Measurements from ENCODE around the gene PTGER3. TPM values are rescaled to one million over a fixed set of nuclear protein-coding genes. Genes with fewer than 3 reads are reported as not detected.

The PTGER3 gene
- total RNA-seq (ENCODE audit: low replicate concordance): 2.8 and 4.7 TPM in 2 replicates
- long read RNA-seq, partial matches to known transcripts: 1 of 1 reads
- long read RNA-seq, other reads (novel, unspliced or antisense): 0 of 1 reads

- Mint-ChIP-seq H3K4me1 (ENCODE audit: unreplicated experiment) (no peaks in the 10 kb centered on the region), H3K27ac (no peak within 1 kb of the TSS), H3K36me3 (no peaks in the 10 kb centered on the region), H3K4me3 (peak within 1 kb of the TSS; percentile 86), H3K9me3 (no peaks in the 10 kb centered on the region), H3K27me3 (peaks cover 57% of the 10 kb centered on the region)
- TF ChIP-seq, protein P1, sequence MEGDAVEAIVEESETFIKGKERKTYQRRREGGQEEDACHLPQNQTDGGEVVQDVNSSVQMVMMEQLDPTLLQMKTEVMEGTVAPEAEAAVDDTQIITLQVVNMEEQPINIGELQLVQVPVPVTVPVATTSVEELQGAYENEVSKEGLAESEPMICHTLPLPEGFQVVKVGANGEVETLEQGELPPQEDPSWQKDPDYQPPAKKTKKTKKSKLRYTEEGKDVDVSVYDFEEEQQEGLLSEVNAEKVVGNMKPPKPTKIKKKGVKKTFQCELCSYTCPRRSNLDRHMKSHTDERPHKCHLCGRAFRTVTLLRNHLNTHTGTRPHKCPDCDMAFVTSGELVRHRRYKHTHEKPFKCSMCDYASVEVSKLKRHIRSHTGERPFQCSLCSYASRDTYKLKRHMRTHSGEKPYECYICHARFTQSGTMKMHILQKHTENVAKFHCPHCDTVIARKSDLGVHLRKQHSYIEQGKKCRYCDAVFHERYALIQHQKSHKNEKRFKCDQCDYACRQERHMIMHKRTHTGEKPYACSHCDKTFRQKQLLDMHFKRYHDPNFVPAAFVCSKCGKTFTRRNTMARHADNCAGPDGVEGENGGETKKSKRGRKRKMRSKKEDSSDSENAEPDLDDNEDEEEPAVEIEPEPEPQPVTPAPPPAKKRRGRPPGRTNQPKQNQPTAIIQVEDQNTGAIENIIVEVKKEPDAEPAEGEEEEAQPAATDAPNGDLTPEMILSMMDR (conservative IDR thresholded peaks at IDR 0.05): no peak
- DNase-seq (ENCODE audit: extremely low spot score, unreplicated experiment): peak; percentile 72
These were observed at the start of gene PTGER3 for GRCh38 chr1:71047635-71048607. Gene PTGER3, minus strand, starts transcription at chr1:71047816. Its CDS starts 239 bp downstream, at chr1:71047577.

- H3K27me3 Mint-ChIP-seq: no peaks in the 10 kb centered on the region
- DNase-seq (ENCODE audit: extremely low spot score, unreplicated experiment): no peak
- H3K9me3 Mint-ChIP-seq: no peaks in the 10 kb centered on the region
- no peak overlapping the region for H3K27ac Mint-ChIP-seq
- no peaks in the 10 kb centered on the region for H3K36me3 Mint-ChIP-seq
- no peak overlapping the region for H3K4me3 Mint-ChIP-seq
- H3K4me1 Mint-ChIP-seq (ENCODE audit: unreplicated experiment): no peaks in the 10 kb centered on the region
- TF ChIP-seq, protein P1 (conservative IDR thresholded peaks at IDR 0.05): no peak
These were observed 47.3 kb upstream of the PTGER3 start for GRCh38 chr1:71094913-71095312.

- Mint-ChIP-seq H3K4me1 (ENCODE audit: unreplicated experiment) (no peaks in the 10 kb centered on the region), H3K36me3 (no peaks in the 10 kb centered on the region), H3K9me3 (no peaks in the 10 kb centered on the region), H3K4me3 (no peak overlapping the region), H3K27me3 (no peaks in the 10 kb centered on the region), H3K27ac (no peak overlapping the region)
- no peak for DNase-seq (ENCODE audit: extremely low spot score, unreplicated experiment)
- TF ChIP-seq, protein P1 (conservative IDR thresholded peaks at IDR 0.05): peak; percentile 72
These were observed 46.3 kb upstream of the PTGER3 start for GRCh38 chr1:71093938-71094337.

DNA sequence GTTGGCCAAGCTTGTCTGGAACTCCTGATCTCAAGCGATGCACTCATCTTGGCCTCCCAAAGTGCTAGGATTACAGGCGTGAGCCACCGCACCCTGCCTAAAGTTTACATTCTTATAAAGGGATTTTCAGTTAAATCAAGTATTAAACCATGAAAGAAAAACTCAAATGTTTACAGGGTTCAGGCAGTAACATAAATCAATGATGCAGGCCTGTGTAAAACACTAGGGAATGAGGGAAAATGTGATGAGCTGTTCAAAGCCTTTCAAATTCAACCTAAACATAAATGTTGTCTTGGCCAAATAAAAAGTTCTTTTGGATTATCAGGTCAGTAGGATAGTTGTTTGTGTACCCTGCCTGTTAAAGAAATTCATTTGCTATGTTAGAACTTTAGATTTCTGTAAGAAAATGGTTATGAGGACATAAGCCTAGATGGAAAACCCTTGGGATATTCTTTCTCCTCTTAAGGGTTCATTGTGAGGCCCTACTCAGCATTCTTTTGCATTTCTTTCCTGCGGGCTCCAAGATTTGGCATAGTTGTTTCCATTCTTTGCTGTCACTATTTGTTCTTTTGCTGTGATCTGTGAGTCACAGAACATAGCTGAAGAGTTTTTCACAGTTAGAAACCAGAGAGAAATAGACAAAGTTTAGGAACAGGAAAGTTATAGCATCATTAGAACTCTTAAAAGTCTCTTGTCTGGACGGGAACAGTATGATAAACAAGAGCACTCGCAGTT, 42.1 kb upstream of the PTGER3 start:
- TF ChIP-seq, protein P1 (conservative IDR thresholded peaks at IDR 0.05): no peak
- peaks cover 8% of the 10 kb centered on the region for H3K27me3 Mint-ChIP-seq
- H3K4me3 Mint-ChIP-seq: no peak overlapping the region
- H3K36me3 Mint-ChIP-seq: no peaks in the 10 kb centered on the region
- no peaks in the 10 kb centered on the region for H3K9me3 Mint-ChIP-seq
- H3K27ac Mint-ChIP-seq: no peak overlapping the region
- no peak for DNase-seq (ENCODE audit: extremely low spot score, unreplicated experiment)
- no peaks in the 10 kb centered on the region for H3K4me1 Mint-ChIP-seq (ENCODE audit: unreplicated experiment)

- TF ChIP-seq, protein P1 (conservative IDR thresholded peaks at IDR 0.05): no peak
- H3K27ac Mint-ChIP-seq: no peak overlapping the region
These were observed 41.1 kb upstream of the PTGER3 start for GRCh38 chr1:71088645-71089287.

More at GRCh38 chr1:71088645-71089287, 41.1 kb upstream of the PTGER3 start:
- H3K27me3 Mint-ChIP-seq: peaks cover 13% of the 10 kb centered on the region
- DNase-seq (ENCODE audit: extremely low spot score, unreplicated experiment): no peak
- no peak overlapping the region for H3K4me3 Mint-ChIP-seq
- H3K9me3 Mint-ChIP-seq: no peaks in the 10 kb centered on the region
- H3K36me3 Mint-ChIP-seq: no peaks in the 10 kb centered on the region
- no peaks in the 10 kb centered on the region for H3K4me1 Mint-ChIP-seq (ENCODE audit: unreplicated experiment)

All from type B pancreatic cell (in vitro differentiated cells).